Islet of Langerhans (tissue), 1 donor: ENCODE results near the gene VWCE.

ENCODE experiments used
- FAIRE-seq: peaks from one replicate; lab custom pipeline; 2011; peaks lifted over from hg19 to GRCh38; lab: Jason Lieb, UNC

The VWCE gene, protein sequence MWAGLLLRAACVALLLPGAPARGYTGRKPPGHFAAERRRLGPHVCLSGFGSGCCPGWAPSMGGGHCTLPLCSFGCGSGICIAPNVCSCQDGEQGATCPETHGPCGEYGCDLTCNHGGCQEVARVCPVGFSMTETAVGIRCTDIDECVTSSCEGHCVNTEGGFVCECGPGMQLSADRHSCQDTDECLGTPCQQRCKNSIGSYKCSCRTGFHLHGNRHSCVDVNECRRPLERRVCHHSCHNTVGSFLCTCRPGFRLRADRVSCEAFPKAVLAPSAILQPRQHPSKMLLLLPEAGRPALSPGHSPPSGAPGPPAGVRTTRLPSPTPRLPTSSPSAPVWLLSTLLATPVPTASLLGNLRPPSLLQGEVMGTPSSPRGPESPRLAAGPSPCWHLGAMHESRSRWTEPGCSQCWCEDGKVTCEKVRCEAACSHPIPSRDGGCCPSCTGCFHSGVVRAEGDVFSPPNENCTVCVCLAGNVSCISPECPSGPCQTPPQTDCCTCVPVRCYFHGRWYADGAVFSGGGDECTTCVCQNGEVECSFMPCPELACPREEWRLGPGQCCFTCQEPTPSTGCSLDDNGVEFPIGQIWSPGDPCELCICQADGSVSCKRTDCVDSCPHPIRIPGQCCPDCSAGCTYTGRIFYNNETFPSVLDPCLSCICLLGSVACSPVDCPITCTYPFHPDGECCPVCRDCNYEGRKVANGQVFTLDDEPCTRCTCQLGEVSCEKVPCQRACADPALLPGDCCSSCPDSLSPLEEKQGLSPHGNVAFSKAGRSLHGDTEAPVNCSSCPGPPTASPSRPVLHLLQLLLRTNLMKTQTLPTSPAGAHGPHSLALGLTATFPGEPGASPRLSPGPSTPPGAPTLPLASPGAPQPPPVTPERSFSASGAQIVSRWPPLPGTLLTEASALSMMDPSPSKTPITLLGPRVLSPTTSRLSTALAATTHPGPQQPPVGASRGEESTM

DNA sequence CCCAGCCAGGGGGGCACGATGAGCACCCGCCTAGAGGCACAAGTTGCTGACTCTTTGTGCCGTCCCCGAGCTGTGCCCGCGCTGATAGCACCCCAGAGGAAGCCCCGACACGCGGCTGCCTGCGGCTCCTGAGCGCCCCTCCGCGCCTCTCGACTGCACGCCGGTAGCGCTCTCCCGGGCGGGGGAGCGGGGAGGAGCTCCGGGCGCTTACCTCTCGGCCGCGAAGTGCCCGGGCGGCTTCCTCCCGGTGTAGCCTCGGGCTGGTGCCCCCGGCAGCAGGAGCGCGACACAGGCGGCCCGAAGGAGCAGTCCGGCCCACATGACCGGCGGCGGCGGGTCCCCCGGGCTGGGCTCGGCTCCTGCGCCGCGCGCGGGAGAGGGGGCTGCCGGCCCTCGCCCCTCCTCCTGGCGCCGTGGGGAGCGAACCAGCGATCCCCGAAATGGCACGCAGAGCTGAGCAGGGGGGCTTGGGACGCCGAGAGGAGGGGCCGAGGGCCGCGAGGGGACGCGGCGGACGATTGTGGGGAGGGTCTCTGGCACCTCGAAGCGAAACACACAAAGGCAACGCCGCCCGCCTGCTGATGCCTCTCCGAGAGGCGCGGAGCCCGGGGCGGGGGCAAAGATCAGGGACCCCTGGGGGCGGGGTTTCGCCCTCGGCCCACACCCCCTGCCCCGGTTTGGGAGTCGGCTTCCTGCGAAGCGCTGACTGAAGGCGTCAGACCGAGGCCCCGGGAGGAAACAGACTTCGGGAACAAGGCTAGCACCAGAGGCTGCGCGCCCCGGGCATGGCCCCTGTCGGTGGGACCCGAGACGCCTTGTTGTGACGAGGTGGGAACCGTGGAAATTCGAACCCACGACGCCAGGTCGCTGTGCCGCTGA lies at the start of gene VWCE:
Gene VWCE, minus strand, starts transcription at position 600 of the 879 bp plus-strand sequence. Its CDS starts 279 bp downstream, at position 321.
- FAIRE-seq = no peak

DNA sequence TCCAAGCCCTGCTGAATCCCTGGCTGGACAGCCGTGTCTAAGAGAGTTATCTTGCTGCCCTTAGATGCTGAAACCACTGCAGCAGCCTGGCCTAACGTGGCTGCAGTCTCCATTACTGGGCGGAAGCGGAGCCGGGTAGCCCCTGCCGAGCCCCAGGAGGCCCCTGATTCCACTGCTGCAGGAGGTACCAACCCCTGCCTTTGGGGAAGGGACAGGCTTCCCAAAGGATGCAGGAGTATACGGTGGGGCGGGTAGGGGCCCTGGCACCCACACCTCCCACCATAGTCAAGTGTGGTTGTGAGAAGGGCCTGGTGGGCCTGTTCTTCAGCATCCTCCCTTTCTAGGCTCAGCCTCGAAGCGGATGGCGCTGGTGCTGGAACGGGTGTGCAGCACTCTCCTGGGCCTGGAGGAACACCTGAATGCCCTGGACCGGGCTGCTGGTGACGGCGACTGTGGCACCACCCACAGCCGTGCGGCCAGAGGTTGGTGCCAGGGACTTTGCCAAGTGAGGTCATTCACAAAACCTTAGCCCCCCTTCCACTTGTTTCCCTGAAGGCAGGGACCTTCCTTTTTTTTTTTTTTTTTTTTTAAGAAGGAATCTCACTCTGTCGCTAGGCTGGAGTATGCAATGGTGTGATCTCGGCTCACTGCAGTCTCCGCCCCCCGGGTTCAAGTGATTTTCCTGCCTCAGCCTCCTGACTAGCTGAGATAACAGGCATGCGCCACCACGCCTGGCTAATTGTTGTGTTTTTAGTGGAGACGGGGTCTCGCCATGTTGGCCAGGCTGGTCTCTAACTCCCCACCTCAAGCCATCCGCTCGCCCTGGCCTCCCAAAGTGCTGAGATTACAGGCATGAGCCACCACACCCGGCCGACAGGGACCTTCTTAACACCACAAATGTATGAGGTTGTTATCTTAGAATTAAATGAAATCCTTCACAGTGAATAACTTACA lies 49.0 kb upstream of the VWCE start:
- no peak for FAIRE-seq

DNA sequence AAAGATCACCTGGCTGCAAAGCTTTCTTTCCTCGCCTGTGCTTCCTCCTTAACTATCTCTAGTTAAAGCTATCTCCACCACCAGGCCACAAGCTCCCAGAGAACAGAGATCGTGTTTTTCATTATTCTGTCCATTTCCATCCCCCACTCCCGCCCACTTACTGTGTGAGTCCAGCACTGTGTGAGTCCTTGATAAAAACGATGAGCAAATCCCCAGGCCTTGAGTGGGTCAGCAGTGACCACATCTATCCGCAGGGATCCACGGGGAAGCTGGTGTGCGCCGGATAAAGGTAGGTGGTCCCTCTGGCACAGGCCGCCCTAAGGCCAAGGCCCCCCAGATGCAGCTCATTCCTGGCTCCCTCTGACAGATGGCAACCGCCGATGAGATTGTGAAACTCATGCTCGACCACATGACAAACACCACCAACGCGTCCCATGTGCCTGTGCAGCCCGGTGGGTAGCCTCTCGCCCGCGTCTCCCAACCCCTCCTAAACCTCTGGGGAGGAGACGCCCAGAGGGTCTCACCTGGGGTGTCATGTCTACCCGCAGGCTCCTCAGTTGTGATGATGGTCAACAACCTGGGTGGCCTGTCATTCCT lies 47.2 kb upstream of the VWCE start:
- no peak for FAIRE-seq

DNA sequence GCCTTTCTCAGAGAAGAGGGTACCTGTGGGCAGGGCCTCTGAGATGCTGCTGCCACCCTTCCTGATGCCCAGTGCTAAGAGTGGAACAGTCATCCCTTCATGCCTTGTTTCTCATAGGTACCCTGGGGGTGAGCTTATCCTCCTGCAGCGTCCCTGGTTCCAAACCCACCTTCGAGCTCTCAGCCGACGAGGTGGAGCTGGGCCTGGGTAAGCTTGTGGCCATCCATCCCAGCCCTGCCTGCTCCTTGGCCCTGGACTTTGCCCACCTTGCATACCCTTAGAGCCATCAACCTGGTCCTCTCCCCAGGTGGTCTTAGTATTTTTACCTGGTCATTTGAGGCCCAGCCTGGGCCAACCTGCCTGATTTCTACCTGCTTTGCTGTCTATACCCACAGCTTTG lies 46.6 kb upstream of the VWCE start:
- FAIRE-seq = no peak

DNA sequence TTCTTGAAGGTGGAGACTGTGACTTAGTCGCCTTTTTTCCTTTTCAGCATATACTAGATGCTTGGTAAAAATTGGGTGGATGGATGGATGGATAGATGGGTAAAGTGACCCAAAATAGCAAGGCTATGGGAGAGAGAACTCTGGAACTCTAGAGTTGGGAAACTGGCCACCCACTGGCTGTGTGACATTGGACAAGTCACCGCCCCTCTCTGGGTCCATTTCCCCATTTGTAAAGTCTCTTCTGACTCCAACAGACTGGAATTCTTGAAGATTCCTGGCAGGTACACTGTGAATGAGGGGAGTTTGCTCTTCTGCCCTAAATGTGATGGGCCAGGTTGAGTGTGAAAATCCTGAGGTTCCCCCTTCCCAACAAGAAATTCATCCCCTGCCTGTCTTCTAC lies 45.9 kb upstream of the VWCE start:
- no peak for FAIRE-seq

DNA sequence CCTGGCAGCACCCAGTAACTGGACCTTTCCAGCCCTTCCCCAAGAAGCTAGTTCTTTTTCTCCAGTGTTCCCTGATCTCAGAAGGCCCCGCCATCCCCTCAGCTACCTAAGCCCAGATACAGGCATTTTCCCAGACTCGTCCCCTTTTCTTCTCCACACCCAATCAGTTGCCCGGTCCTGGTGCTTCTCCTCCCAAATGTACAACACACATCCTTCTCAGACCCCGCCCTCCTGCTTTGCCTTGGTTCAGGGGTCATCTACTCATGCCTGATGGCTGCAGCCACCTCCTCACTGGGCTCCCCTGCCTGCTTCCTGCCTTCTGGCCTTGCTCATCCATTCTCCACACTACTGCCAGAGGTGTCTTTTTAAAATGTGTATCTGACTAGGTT lies 44.4 kb upstream of the VWCE start:
- FAIRE-seq = no peak

DNA sequence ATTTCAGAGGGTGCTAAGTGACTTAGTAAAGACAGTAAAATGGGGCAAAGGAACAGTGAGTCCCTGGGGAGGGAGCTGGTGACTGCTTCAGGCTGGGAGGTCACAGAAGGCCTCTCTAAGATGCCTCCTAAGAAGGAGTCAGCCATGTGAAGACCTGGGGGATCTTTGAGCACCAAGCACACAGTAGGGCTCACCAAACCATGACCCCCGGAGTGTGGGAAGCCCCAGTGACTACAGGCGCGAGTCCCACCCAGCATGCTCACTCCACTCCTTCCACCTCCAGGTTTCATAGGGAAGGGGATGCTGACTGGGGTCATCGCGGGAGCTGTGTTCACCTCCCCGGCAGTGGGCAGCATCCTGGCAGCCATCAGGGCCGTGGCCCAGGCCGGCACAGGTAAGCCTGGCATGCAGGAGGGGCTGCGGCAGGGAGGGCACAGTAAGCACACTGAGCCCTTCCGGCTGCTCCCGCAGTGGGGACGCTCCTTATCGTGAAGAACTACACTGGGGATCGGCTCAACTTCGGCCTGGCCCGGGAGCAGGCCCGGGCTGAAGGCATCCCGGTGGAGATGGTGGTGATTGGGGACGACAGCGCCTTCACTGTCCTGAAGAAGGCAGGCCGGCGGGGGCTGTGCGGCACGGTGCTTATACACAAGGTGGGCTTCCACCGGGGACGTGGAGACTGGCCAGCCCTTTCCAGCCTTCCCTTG lies 43.8 kb upstream of the VWCE start:
- no peak for FAIRE-seq

DNA sequence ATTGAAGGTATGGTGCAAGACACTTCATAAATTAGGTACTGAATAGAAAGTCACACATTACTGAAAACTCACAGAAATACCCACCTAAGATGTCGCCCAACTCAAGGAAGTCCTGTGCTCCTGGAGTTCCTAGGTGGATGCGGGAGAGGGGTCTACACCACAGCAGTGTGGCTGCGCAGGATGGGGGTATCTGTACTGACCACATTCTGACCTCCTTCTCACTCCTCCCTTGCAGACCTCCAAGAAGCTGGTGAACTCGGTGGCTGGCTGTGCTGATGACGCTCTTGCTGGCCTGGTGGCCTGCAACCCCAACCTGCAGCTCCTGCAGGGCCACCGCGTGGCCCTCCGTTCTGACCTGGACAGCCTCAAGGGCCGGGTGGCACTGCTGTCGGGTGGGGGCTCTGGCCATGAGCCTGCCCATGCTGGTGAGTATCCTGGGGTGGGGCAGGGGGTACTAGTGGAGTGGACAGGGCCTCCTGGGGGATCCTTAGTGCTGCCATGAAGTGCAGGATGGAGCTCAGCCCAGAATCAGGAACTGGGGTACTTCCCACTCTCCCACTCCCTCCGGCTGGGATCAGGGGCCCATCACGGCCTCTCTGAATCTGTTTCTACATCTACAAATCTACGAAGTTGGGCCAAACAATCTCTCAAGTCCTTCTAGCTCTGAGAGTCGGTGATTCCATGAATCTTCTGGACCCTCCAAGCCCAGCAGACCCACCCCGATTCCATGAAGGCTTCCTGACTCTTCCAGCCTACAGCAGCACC lies 42.8 kb upstream of the VWCE start:
- no peak for FAIRE-seq

DNA sequence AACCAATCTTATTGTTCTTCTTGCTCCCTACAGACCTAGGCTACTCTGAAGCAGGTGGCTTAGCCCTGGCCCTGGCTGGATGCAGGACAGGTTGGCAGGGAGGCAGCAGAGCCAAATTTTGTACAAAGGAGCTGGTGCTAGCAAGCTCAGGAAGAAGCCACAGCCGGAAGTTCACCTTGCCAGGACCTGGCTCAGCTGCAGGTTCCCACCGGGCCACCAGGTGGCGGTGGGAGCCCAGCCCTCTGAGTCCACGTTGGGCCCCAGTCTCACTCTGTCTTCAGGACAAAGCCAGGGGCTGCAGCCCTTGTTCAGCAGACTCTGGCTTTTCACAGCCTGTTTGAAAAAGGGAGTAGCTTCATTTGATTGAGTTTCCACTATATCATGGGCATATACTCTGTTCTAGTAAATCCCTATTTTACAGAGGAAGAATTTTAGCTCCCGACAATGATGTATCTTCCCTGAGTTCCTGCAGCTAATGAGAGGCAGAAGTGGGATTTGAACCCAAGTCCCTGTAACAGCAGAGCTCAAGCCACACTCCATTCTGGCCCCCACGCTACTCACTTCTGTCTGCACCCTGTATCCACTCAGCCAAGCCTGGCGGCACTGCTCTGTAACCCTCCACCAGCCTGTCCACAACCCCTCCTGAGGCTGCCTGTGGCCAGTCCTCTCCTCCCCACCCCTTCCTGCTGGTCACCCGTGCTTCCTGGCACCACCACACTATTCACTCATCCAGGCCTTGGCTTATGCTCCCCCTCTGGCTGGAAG lies 41.2 kb upstream of the VWCE start:
- no peak for FAIRE-seq

DNA sequence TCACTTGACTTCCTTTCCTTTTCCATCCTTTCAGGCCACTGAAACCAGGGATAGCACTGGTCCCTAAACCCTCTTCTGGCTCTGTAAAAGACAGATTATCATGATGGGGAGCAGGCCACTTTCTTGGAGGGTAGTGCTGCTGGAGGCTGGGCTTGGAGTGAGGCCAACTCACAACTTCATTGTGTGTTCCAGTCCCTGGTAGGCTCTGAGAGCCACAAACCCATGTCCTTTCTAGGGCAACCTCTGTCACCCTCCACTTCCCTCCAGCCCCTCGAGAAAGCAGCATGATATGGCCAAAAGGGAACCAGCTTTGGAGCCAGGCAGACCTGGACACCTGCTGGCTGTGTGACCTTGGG lies 40.2 kb upstream of the VWCE start:
- no peak for FAIRE-seq

DNA sequence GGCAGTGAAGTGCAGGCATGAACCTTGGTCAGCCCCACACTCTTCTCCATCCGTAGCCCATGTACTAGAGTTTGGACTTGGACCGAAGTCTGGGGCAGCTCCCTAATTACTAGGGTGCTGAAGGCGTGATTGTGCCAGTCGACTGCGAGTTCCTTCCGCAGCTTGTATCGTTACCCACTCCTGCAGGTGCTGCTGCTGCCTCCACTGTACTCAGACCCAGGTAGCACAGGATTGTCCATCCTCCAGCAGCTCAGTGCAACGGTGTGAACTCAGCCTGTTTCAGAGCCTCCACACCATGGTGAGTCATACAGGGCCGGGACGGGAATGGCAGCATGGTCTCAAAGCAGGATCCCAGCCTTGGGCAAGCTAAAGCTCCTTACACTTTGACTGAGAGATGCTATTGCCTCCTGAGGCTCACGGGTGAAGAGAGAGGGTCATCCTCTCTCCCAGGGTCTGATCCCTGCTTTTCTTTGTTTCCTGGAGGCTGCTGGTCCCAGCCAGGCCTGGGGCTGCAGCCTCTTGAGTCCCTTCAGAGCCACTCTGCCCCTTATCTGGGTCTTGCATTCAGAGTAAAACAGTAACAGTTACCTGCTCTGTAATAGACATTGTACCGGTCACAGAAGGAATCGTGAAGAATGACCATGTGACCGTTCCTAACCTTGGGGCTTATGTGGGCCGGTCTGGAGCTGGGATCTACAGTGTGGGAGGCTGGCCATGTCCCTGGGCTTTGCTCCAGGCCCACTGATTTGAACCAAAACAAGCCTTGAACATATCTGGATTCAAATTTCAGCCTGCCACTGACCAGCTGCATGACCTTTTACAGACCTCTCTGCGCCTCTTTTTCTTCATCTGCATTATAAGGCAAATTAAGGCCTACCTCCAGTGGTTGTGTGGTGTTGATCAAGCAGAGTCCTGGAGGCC lies 39.6 kb upstream of the VWCE start:
- no peak for FAIRE-seq

DNA sequence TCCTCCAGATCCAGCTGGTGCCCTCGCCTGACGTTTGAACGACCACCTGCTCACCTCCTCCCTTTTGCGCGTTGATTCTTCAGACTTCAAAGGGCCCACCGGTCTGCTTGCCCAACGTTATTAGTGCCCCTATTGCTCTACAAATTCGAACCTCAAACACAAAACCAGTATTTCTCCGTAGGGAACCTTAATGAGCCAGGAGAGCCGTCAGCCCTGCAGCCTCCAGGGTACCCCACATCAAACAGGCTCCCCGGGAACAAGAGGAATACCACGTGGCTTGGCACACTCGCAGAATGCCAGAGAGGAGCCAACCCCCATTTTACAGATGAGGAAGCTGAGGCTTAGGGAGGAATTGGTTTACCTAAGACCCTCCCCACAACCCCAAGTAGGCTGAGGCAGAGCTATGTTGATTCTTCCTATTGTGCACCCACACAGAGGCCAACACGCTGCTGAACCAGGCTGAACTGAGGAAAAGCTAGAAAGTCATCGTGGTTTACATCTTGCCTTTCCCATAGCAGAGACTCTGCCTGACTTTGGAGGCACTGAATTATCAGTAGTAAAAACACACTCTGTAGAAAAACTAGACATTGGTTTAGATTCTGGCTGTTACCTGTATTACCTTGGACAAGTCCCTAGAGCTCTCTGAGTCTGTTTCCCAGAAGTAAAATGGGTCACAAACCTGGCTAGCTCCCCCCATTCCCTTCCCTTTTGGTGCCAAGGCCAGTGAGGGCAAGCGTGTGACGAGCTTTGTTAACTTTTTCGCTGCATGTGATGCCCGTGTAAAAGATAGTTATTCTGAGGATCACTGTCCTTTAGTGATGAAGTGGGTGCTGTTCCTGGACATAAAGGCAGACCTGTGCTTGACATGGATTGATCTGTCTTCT lies 38.7 kb upstream of the VWCE start:
- FAIRE-seq = no peak

DNA sequence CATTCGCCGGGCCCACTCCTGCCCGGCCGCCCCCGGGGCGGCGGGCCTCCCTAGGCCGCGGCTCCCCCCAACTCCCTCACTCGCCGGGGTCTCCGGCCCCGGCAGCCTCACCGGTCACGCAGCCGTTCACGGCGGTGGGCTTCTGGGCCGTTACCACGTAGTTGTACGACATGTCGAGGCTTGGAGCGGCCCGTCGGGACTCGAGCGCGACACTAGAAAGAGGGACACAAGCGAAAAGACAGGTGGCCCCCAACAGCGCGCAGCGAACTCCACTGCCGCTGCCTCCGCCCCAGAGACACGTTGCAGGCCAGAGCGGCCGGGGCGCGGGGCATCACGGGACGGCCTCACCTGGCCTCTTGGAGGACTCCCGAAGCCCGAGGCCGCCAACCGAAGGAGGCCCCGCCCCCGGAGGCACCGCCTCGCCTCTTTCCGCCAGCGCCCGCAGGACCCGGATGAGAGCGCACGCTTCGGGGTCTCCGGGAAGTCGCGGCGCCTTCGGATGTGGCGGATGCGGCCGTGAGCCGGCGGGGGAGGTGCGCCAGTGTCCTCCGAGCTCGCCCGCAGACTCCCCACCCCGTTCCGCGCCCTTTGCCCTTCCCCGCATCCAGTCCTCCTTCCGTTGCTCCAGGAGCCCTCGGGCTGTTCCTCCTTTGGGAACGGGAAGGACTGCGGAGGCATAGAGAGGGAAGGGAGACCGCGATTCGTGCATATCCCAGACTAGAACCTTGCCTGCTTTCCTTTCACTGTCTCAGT lies 37.9 kb upstream of the VWCE start, which contains the start of the genes DDB1 and TKFC:
Gene DDB1, minus strand, starts transcription at position 309 of the 753 bp plus-strand sequence. Its CDS starts 137 bp downstream, at position 172.
Gene TKFC, plus strand, starts transcription at position 432 of the 753 bp plus-strand sequence. CDS start 1,501 bp downstream, outside the sequence.
- no peak for FAIRE-seq

DNA sequence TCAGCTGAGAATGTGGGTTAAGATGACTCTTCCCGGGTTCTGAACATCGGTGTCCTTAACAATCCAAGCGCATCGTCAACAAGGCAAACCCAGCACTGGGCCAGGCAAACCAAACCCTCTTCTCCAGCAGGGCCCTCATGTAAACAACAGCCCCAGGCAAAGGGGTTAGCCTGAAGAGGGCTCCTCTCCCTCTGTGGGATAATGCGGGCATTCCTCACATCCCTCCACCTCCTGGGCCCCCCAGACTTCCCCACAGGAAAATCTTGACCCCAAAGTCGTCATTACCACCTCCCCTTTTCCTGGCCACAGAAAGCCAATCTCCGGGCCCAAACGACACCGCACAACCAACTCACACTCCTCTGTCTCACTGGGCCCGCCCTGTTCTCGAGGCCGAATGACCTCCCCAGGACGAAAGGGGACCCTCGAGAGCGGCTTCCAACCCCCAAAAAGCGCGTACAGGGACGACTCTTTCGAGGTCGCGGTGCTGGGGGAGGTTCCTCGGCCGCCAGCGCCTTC lies 37.2 kb upstream of the VWCE start:
- no peak for FAIRE-seq

DNA sequence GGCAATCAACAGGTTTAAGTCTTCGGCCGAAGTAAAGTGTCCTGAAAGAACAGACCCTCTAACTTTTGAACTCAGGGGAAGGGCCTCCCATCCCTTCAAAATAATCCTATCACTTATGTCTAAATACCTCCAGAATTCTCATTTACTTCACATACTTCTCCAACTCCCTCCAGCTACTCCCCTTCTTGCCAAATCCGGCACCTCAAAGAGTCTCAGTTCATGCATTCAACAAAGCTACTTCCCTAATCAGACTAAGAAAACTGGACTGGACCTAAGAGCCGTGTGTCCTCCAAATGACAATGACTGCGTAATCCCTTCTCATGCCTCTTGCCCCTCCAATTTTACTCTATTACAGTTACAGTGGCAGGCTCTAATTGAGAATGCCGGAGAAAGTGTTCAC lies 36.5 kb upstream of the VWCE start:
- FAIRE-seq = no peak
